AG09309 (cell line): Measurements from ENCODE around the gene INPP5A.

Experiments
- DNase-seq: peaks from one replicate; pipeline ENCODE4 v3.0.0-alpha.2; 2010; ENCODE audit warnings: low read depth
- H3K4me3 ChIP-seq: 2 replicates; pipeline ENCODE4 v1.5.1; 2011; ENCODE audit warnings: mild to moderate bottlenecking, low read depth, low read length, moderate library complexity; ENCODE audit not compliant: control insufficient read depth
- TF ChIP-seq, protein P1 (sequence below): IDR thresholded peaks from 2 replicates; pipeline ENCODE4 v1.5.1; 2011; ENCODE audit warnings: mild to moderate bottlenecking, low read depth, low read length, inconsistent platforms; ENCODE audit not compliant: insufficient read depth, control insufficient read depth; ENCODE audit errors: missing control alignments

The INPP5A gene

DNA sequence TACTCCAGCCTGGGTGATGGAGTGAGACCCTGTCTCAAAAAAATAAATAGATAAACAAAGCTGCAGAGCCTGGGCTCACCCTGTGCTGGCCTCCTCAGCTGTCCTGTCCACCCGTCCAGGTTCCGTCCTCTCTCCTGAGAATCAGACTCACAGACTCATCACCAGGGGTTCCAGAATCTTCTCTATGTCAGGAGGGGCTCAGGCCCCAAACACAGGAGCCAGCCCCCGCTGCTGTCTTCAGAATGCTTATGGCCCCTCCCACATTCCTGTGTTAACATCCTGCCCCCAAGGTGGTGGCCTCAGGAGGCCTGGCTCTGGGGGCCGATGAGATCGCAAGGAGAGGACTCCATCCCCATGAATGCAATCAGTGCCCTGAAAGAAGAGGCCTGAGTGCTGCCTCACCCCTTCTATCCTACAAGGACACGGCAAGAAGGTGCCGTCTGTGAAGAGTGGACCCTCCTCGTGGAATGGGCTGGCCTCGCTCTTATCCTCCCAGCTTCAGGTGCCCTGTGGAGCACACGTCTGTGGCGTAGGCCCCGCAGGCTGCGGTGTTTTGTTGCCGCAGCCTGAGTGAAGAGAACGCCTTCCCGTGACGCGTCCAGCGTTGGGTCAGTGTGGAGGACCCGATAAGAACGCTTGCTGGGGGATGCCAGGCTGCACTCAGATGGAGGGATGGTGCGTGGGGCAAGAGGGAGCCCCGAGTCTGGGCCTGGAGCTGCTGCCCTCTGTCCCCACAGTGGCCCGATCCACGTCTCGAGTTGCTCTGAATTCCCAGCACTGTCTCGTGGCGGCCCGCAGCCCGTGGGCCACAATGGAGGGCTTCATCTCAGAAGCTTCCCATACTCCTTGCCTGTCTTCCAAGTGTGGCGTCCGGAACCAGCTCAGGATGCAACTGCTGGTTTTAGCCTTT, 77.1 kb downstream of the INPP5A start:
- no peak overlapping the region for H3K4me3 ChIP-seq
- DNase-seq: no peak
- TF ChIP-seq, protein P1, sequence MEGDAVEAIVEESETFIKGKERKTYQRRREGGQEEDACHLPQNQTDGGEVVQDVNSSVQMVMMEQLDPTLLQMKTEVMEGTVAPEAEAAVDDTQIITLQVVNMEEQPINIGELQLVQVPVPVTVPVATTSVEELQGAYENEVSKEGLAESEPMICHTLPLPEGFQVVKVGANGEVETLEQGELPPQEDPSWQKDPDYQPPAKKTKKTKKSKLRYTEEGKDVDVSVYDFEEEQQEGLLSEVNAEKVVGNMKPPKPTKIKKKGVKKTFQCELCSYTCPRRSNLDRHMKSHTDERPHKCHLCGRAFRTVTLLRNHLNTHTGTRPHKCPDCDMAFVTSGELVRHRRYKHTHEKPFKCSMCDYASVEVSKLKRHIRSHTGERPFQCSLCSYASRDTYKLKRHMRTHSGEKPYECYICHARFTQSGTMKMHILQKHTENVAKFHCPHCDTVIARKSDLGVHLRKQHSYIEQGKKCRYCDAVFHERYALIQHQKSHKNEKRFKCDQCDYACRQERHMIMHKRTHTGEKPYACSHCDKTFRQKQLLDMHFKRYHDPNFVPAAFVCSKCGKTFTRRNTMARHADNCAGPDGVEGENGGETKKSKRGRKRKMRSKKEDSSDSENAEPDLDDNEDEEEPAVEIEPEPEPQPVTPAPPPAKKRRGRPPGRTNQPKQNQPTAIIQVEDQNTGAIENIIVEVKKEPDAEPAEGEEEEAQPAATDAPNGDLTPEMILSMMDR: no peak

DNA sequence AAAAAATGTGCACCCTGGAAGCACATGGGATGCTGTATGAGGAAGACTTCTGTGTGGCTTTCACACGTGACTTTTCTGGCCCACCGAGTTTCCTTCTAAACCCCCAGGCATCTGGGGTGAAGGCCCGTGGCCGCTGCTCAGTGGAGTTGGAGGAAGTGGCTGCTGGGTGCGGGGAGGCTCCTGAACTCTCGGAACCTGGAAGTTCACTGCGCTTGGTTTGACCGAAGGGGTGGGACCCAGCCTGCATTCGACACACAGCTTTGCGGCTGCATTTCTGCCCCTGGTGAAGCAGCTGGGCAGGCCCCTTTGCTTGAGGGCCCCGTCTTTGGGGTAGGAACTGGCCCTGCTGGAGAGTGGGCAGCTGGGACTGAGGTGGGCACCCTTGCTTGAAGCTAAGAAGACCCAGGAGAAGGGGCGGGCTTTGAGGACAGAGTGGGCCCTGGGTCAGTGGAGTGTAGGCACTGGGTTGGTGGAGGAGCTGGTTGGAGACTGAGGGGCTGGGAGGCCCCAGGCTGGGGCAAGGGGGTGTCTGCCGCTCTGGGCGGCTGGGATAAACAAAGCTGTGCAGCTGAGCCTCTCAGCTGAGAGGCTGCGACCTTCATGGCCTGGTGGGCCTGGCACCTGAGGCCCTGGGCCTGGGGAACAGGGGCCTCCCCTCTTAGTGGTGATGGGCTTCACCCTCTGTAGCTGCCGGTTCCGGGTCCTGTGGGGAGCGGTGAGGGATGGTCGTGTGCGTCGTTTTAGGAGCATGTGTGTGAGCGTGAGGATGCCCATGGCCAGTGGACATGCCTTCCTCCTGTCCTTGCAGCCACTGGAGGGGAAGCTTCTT, 78.0 kb downstream of the INPP5A start:
- H3K4me3 ChIP-seq: no peak overlapping the region
- no peak for DNase-seq
- TF ChIP-seq, protein P1: no peak

DNA sequence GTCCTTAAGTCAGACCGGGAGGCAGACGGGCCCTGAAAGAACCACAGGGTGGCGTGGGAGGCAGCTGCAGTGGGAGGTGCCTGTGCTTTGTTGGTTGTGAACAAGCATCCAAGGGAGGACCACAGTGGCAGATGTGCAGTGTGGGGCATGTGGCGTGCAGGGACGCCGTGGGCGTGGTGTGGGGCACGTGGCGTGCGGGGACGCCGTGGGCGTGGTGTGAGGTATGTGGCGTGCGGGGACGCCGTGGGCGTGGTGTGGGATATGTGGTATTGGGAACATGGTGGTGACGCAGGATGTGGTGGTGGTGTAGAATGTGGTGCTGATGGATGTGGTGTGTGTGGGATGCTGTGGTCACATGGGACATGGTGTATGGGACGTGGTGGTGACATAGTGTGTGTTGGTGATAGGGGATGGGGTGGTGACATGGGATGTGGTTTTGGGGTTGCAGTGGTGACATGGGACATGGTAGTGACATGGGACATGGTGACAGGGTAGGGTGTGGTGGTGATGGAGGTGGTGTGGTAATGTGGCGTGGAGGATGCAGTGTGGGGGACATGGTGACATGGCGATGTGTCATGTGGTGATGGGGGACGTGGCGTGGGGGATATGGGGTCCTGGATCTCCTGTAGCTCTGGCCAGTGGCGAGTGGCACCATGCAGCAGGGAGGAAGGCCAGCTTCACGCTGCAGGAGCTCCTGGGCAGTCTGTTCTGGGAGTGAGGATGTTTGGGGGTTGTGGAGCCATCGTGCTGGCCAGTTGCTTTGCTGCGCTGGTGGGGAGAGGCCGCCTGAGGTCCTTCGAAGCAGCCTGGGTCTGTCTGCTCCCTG, 78.8 kb downstream of the INPP5A start:
- no peak for DNase-seq
- H3K4me3 ChIP-seq: no peak overlapping the region
- TF ChIP-seq, protein P1: no peak

DNA sequence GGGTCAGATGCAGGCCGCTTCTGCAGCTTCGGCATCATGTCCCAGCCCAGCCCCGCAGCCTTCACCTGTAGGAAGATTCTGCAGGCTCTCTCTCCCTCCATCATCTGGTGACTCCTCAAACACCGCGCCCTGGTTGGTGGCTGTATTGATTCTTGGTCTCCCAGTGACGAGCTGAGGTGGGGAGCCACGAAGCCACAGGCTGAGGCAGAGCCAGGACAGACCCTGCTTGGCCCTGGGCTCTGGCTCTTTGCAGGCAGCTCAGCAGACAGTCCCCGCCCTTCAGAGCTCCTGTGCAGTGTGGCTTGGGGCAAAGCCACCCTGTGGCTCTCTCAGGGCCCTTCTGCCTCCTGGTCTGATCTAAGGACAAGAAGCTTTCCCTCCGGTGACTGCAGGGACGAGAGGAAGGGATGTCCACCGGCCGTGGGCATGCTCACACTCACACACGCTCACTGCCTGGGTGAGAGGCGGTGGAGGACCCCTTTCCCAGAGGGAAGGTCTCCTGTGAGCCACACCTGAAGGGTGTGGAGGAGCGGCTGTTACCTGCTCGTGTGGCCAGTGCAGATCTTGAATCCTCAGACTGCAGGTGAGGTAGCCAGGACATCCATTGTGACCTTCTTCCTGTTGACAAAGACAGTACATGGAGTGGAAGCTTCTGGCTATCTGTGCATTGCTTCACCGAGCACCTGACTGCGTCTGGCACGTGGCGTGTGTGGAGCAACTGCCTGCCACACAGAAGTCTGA, 79.6 kb downstream of the INPP5A start:
- DNase-seq: no peak
- no peak overlapping the region for H3K4me3 ChIP-seq
- TF ChIP-seq, protein P1: no peak

DNA sequence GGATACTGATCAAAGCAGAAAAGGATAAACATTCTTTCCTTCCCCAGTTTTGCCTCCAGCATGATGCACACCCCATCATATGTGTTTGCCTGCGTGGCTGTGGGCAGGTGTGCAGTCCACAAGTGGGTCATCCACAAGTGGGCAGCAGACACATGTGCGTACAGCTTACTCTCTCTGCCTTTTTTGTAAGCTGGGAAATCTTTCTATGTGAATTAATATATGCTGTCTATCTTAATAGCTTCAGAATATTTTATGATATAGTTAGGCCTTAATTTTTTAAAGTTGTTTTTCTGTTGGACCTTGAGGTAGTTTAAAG, 80.1 kb downstream of the INPP5A start:
- no peak overlapping the region for H3K4me3 ChIP-seq
- TF ChIP-seq, protein P1: no peak
- DNase-seq: no peak
